Measurements from ENCODE around the gene RAD18.

GRCh38 chr3:8966820-8967348 is 3.6 kb upstream of the RAD18 start:
- TF ChIP-seq CTCF (IDR thresholded peaks at IDR 0.05): no peak
- TF ChIP-seq POLR2A (IDR thresholded peaks at IDR 0.05): no peak

Data from vagina (tissue), 2 donors.